Progenitor cell of endocrine pancreas (in vitro differentiated cells): ENCODE results near the gene HCN3. TPM values are rescaled to one million over a fixed set of nuclear protein-coding genes. Genes with fewer than 3 reads are reported as not detected.

Source experiments
- DNase-seq: peaks from one replicate; pipeline ENCODE4 v3.0.0; 2021; ENCODE audit warnings: low spot score; ENCODE audit not compliant: unreplicated experiment
- H3K27ac Mint-ChIP-seq: 2 replicates; pipeline ENCODE4 v1.8.0; 2021; ENCODE audit warnings: mild to moderate bottlenecking, moderate library complexity, mixed read lengths
- H3K27me3 Mint-ChIP-seq: 2 replicates; pipeline ENCODE4 v1.8.0; 2021; ENCODE audit warnings: mixed read lengths
- H3K36me3 Mint-ChIP-seq: 2 replicates; pipeline ENCODE4 v1.8.0; 2022; ENCODE audit warnings: mixed read lengths; ENCODE audit not compliant: insufficient read depth
- H3K4me1 Mint-ChIP-seq: 2 replicates; pipeline ENCODE4 v1.8.0; 2021; ENCODE audit warnings: low read depth, mixed read lengths
- H3K4me3 Mint-ChIP-seq: 2 replicates; pipeline ENCODE4 v1.8.0; 2021; ENCODE audit warnings: low read depth, mild to moderate bottlenecking, moderate library complexity, mixed read lengths
- H3K9me3 Mint-ChIP-seq: 2 replicates; pipeline ENCODE4 v1.8.0; 2021; ENCODE audit warnings: low read depth, mixed read lengths
- total RNA-seq: library from RNA; stranded (reverse); gene quantifications from 2 replicates; pipeline ENCODE4 v1.2.1, GENCODE V29; 2021
- TF ChIP-seq, protein P1 (sequence below): fragments of 200-600 bp; sonication (generic); IDR thresholded peaks from one replicate; pipeline ENCODE4 v1.5.0; 2021; ENCODE audit warnings: antibody characterized with exemption, mild to moderate bottlenecking; ENCODE audit not compliant: unreplicated experiment

The HCN3 gene
- total RNA-seq, 1 donor from 2014 or later = 15.6 TPM

DNA sequence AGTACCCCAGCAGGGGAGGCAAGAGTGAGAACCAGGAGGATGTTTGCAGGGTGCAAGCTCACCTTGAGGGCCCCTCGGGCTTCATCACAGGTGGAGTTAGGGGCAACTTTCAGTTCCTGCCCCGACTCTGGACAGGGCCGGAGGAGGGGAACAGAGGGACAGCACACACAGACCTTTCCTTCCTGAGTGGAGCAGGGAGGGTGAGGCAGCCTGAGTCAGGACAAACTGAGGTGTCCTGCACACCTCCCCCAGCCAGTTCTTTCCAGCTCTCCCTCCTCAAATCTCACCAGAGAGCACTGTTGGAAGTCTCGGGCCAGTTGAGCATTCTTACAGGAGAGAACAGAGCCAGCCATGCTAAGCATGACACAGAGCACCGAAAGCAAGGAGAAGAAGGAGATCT, 23.5 kb upstream of the HCN3 start:
- H3K36me3 Mint-ChIP-seq = peaks cover 11% of the 10 kb centered on the region
- no peak for DNase-seq
- H3K9me3 Mint-ChIP-seq = no peaks in the 10 kb centered on the region
- H3K27me3 Mint-ChIP-seq = no peaks in the 10 kb centered on the region
- TF ChIP-seq, protein P1, sequence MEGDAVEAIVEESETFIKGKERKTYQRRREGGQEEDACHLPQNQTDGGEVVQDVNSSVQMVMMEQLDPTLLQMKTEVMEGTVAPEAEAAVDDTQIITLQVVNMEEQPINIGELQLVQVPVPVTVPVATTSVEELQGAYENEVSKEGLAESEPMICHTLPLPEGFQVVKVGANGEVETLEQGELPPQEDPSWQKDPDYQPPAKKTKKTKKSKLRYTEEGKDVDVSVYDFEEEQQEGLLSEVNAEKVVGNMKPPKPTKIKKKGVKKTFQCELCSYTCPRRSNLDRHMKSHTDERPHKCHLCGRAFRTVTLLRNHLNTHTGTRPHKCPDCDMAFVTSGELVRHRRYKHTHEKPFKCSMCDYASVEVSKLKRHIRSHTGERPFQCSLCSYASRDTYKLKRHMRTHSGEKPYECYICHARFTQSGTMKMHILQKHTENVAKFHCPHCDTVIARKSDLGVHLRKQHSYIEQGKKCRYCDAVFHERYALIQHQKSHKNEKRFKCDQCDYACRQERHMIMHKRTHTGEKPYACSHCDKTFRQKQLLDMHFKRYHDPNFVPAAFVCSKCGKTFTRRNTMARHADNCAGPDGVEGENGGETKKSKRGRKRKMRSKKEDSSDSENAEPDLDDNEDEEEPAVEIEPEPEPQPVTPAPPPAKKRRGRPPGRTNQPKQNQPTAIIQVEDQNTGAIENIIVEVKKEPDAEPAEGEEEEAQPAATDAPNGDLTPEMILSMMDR = no peak
- H3K4me3 Mint-ChIP-seq = peak overlapping the region; percentile 81
- H3K4me1 Mint-ChIP-seq = peaks cover 21% of the 10 kb centered on the region
- peak overlapping the region; percentile 67 for H3K27ac Mint-ChIP-seq

DNA sequence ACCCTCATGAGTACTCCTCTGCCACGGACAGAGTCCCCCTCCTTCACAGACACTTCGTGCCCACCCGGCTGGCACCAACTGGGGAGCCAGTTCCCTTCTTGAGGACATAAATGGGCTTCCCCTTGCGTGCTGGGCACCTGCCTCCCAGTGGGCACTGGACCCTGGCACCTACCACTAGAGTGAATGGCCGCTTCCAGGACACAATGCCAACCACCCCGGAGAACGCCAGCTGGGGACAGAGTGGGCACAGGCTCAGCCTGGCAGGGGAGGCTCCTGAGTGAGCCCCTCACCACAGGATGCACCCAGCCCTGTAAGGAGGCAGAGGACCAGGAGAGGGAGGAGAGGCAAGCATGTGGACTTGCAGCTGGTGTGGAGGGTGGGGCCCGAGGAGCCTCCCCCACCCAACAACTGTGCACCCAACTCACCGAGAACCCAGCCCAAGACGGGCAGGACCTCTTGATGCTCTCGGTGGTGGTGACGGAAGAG, 23.0 kb upstream of the HCN3 start:
- TF ChIP-seq, protein P1 = no peak
- Mint-ChIP-seq H3K27ac (peak overlapping the region; percentile 53), H3K36me3 (peaks cover 11% of the 10 kb centered on the region), H3K9me3 (no peaks in the 10 kb centered on the region), H3K4me1 (peaks cover 21% of the 10 kb centered on the region), H3K27me3 (no peaks in the 10 kb centered on the region), H3K4me3 (peak overlapping the region; percentile 81)
- DNase-seq = no peak

DNA sequence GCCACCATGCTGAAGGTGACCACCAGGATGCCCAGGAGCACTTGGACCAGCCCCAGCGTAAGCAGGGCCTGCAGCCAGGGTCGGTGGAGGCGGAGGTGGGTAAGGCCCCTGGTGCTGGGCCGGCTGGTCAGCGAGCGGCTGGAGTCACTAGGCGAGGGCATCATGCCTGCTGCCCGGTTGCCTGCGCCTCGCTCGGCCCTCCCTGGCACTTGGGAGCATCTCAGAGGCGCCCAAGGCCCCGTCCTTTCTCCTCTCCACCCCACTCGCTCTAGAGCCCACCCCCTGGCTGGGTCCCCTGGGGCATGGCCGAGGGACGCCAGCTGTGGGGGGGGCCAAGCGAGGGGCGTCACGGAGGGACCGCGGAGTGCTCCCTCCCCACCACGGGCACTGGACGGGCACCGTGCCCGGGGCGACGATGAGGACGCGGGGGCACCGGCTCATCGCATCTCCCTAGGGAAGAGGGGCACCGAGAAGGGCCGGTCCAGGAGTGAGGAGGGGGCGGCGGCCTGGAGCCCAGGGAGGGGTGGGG, 22.5 kb upstream of the HCN3 start:
- H3K27me3 Mint-ChIP-seq = no peaks in the 10 kb centered on the region
- no peaks in the 10 kb centered on the region for H3K9me3 Mint-ChIP-seq
- TF ChIP-seq, protein P1 = no peak
- peaks cover 11% of the 10 kb centered on the region for H3K36me3 Mint-ChIP-seq
- H3K4me3 Mint-ChIP-seq = peak overlapping the region; percentile 81
- no peak overlapping the region for H3K27ac Mint-ChIP-seq
- DNase-seq = no peak
- peaks cover 21% of the 10 kb centered on the region for H3K4me1 Mint-ChIP-seq

DNA sequence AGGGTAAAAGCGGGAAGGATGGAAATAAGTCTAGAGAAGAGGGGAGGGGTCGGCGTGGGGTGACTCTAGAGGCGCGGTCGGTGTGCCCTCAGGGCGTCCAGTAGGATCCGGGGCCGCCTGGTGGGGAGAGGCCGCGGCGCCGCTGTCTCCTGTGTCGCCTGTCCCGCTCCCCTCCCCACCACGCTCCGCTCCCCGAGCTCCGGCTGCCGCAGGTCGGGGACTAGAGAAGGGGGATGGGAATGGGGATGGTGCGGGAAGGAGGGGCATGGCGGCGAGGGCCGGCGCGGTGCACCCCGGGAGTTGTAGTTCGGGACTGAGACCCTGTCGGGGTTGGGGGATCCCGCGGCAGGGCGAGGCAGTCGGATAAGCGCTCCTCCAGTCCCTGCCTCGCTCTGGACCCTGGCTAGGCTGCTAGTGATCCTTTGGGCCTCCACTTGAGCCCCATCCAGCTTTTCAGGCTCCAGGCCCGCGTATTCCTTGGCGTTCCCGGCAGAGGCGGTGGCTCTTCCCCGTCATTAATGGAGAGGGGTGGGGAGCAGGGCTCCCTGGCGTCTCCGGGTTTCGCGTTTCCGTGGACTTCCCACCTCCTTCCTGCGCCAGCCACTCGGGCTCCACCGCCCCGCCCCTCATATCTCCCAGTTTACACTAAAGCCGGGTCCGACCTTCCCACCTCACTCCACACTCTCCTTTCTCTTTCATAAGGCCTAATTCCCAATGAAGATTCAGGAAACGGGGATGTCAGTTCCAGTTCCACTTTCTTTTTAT, 21.8 kb upstream of the HCN3 start, which contains the start of gene ENTREP3:
Gene ENTREP3, minus strand, starts transcription at position 241 of the 765 bp plus-strand sequence. CDS start 606 bp downstream, outside the sequence.
- Mint-ChIP-seq H3K36me3 (peaks cover 12% of the 10 kb centered on the region), H3K27me3 (no peaks in the 10 kb centered on the region), H3K9me3 (no peaks in the 10 kb centered on the region), H3K4me1 (peaks cover 21% of the 10 kb centered on the region), H3K27ac (peak within 1 kb of the TSS; percentile 86), H3K4me3 (peak within 1 kb of the TSS; percentile 81)
- TF ChIP-seq, protein P1 = peak; percentile 43
- peak; percentile 84 for DNase-seq

DNA sequence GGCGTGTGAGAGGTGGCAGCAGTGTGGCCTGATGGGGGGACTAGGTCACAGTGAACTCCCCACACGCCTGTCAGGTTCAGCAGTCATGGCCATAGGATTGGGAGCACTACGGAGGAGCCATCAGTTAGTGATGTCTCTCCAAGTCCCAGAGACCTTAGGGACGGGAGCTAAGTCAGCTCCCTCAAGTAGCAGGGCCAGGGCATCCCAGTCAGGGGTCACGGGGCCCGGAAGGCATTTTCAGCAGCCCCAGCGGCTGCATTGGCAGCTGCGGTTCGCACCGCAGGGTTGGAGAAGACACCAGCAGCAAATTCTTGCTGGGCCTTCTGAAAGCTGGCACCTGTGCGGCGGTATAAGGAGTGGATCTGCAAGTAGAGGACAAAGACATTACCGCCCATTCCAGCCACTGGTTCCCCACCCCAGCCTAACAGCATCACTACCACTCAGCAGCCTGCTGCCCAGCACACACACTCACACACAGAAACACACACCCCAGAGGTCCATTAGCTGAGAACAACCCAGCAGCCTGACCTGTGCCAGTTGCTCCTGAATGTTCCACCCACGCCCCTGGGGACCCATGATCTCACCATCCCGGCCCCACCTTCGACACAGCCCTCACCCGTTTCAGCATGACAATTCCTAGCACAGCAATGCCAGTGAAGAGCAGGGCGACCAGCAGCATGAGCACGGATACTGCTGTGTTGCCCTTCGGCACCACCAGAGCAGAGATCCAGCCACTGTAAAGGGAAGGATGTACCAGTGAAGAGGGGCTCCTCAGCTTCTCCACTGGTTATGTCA, 21.0 kb upstream of the HCN3 start:
- Mint-ChIP-seq H3K4me1 (peaks cover 22% of the 10 kb centered on the region), H3K9me3 (no peaks in the 10 kb centered on the region), H3K27me3 (no peaks in the 10 kb centered on the region), H3K36me3 (peaks cover 14% of the 10 kb centered on the region), H3K4me3 (peak overlapping the region; percentile 81), H3K27ac (peak overlapping the region; percentile 86)
- DNase-seq = no peak
- TF ChIP-seq, protein P1 = no peak
